Large intestine (tissue), 3 donors: ENCODE measurements around the gene CSTF2T. TPM values are rescaled to one million over a fixed set of nuclear protein-coding genes. Genes with fewer than 3 reads are reported as not detected.
"Not testable (repeated sequence)": the region's sequence is repeated elsewhere in the genome, so short reads cannot be mapped to it uniquely, and the experiment has no call there.

Experiments
- DNase-seq, 2 donors: peaks; one replicate each; pipeline versions ENCODE4 v3.0.0 to v3.0.0-alpha.2; 2013
- H3K27ac ChIP-seq: one replicate; pipeline ENCODE4 v1.5.1; 2013; ENCODE audit warnings: low read length
- H3K27me3 ChIP-seq: 2 replicates; pipeline ENCODE4 v1.6.1; 2013; ENCODE audit warnings: low read length; ENCODE audit not compliant: control insufficient read depth, insufficient read depth
- H3K36me3 ChIP-seq: 2 replicates; pipeline ENCODE4 v1.6.1; 2013; ENCODE audit warnings: low read length; ENCODE audit not compliant: control insufficient read depth, insufficient read depth
- H3K4me1 ChIP-seq: one replicate; pipeline ENCODE4 v1.6.1; 2013; ENCODE audit warnings: low read length; ENCODE audit not compliant: control insufficient read depth, insufficient read depth
- H3K4me3 ChIP-seq: one replicate; pipeline ENCODE4 v1.5.1; 2013; ENCODE audit warnings: low read length
- H3K9me3 ChIP-seq: one replicate; pipeline ENCODE4 v1.6.1; 2013; ENCODE audit warnings: mild to moderate bottlenecking, low read depth, low read length, moderate library complexity; ENCODE audit not compliant: control insufficient read depth
- WGBS: methylation state at CpG from one replicate; pipeline ENCODE4 v1.1.5; 2013; ENCODE audit warnings: low lambda C conversion rate; ENCODE audit not compliant: insufficient coverage; 5-methylcytosine and 5-hydroxymethylcytosine counted together
- polyA plus RNA-seq: library from polyadenylated mRNA; unstranded; fragments of 120-200 nt; gene quantifications from one replicate; pipeline ENCODE4 v1.2.1, GENCODE V29; 2013

Gene CSTF2T
- polyA plus RNA-seq, 1 donor, result 24.4 TPM

GRCh38 chr10:51700228-51700817, 928 bp upstream of the CSTF2T start:
- Histone ChIP-seq H3K9me3 (no peaks in the 10 kb centered on the region), H3K27ac (peak overlapping the region; percentile 90), H3K27me3 (no peaks in the 10 kb centered on the region), H3K36me3 (peaks cover 8% of the 10 kb centered on the region), H3K4me1 (peaks cover 15% of the 10 kb centered on the region), H3K4me3 (peak overlapping the region; percentile 91)
- DNase-seq, result peak; percentile 12 to 70
- WGBS, result 20% methylated on average over 2 of the region's 12 CpGs

GRCh38 chr10:51699145-51699474, 285 bp downstream of the CSTF2T start:
- Histone ChIP-seq H3K27ac (peak overlapping the region; percentile 90), H3K36me3 (peaks cover 8% of the 10 kb centered on the region), H3K9me3 (no peaks in the 10 kb centered on the region), H3K4me1 (peaks cover 15% of the 10 kb centered on the region), H3K4me3 (peak overlapping the region; percentile 91), H3K27me3 (no peaks in the 10 kb centered on the region)
- no peak for DNase-seq
- no CpG with 5 or more reads among the region's 14 CpGs for WGBS

- H3K36me3 ChIP-seq, result peaks cover 8% of the 10 kb centered on the region
- H3K4me3 ChIP-seq, result peak overlapping the region; percentile 91
- WGBS, result no CpG with 5 or more reads among the region's 8 CpGs
- H3K4me1 ChIP-seq, result peaks cover 15% of the 10 kb centered on the region
- no peaks in the 10 kb centered on the region for H3K9me3 ChIP-seq
- DNase-seq, result no peak
- H3K27ac ChIP-seq, result peak overlapping the region; percentile 90
- H3K27me3 ChIP-seq, result no peaks in the 10 kb centered on the region
These were observed 827 bp downstream of the CSTF2T start for GRCh38 chr10:51698473-51699063.

- no peak overlapping the region for H3K4me3 ChIP-seq
- peaks cover 8% of the 10 kb centered on the region for H3K36me3 ChIP-seq
- H3K27ac ChIP-seq, result no peak overlapping the region
- WGBS, result no CpG with 5 or more reads among the region's 1 CpG
- no peaks in the 10 kb centered on the region for H3K9me3 ChIP-seq
- peaks cover 15% of the 10 kb centered on the region for H3K4me1 ChIP-seq
- no peaks in the 10 kb centered on the region for H3K27me3 ChIP-seq
- no peak for DNase-seq
These were observed 3.1 kb downstream of the CSTF2T start for GRCh38 chr10:51696251-51696650.

- H3K27me3 ChIP-seq, result no peaks in the 10 kb centered on the region
- peaks cover 8% of the 10 kb centered on the region for H3K36me3 ChIP-seq
- no peaks in the 10 kb centered on the region for H3K9me3 ChIP-seq
- H3K4me3 ChIP-seq, result no peak overlapping the region
- H3K27ac ChIP-seq, result no peak overlapping the region
- WGBS, result 92% methylated on average over 4 of the region's 5 CpGs
- peaks cover 15% of the 10 kb centered on the region for H3K4me1 ChIP-seq
- no peak for DNase-seq
These were observed 5.2 kb downstream of the CSTF2T start for GRCh38 chr10:51694086-51694768.

GRCh38 chr10:51691135-51691534, 8.3 kb downstream of the CSTF2T start:
- no peaks in the 10 kb centered on the region for H3K9me3 ChIP-seq

GRCh38 chr10:51689536-51689935, 9.9 kb downstream of the CSTF2T start:
- Histone ChIP-seq H3K4me3 (no peak overlapping the region), H3K27me3 (no peaks in the 10 kb centered on the region)

More at GRCh38 chr10:51691135-51691534, 8.3 kb downstream of the CSTF2T start:
- no CpG with 5 or more reads among the region's 4 CpGs for WGBS
- Histone ChIP-seq H3K36me3 (no peaks in the 10 kb centered on the region), H3K4me3 (no peak overlapping the region), H3K27me3 (no peaks in the 10 kb centered on the region), H3K4me1 (no peaks in the 10 kb centered on the region), H3K27ac (no peak overlapping the region)
- DNase-seq, result peak in 1 of 2 donors; percentile 35

GRCh38 chr10:51688826-51689225, 10.6 kb downstream of the CSTF2T start:
- not testable (repeated sequence) for H3K4me3 ChIP-seq, DNase-seq, H3K9me3 ChIP-seq, H3K27me3 ChIP-seq, H3K36me3 ChIP-seq, H3K4me1 ChIP-seq, H3K27ac ChIP-seq
- no CpG with 5 or more reads among the region's 2 CpGs for whole genome bisulfite sequencing

More at GRCh38 chr10:51689536-51689935, 9.9 kb downstream of the CSTF2T start:
- Histone ChIP-seq H3K36me3 (no peaks in the 10 kb centered on the region), H3K9me3 (no peaks in the 10 kb centered on the region), H3K4me1 (no peaks in the 10 kb centered on the region), H3K27ac (no peak overlapping the region)
- WGBS, result 96% methylated on average over 3 of the region's 3 CpGs
- no peak for DNase-seq

GRCh38 chr10:51687296-51687695, 12.1 kb downstream of the CSTF2T start:
- H3K4me1 ChIP-seq, result no peaks in the 10 kb centered on the region
- no peaks in the 10 kb centered on the region for H3K27me3 ChIP-seq
- no peak overlapping the region for H3K4me3 ChIP-seq
- H3K9me3 ChIP-seq, result no peaks in the 10 kb centered on the region
- 80% methylated on average over 1 of the region's 1 CpG for WGBS
- no peak for DNase-seq
- no peaks in the 10 kb centered on the region for H3K36me3 ChIP-seq
- no peak overlapping the region for H3K27ac ChIP-seq

- H3K36me3 ChIP-seq, result no peaks in the 10 kb centered on the region
- H3K4me1 ChIP-seq, result no peaks in the 10 kb centered on the region
- no peak for DNase-seq
- no peak overlapping the region for H3K4me3 ChIP-seq
- no peak overlapping the region for H3K27ac ChIP-seq
- 82% methylated on average over 2 of the region's 2 CpGs for whole genome bisulfite sequencing
- H3K27me3 ChIP-seq, result no peaks in the 10 kb centered on the region
- no peaks in the 10 kb centered on the region for H3K9me3 ChIP-seq
These were observed 13.6 kb downstream of the CSTF2T start for GRCh38 chr10:51685768-51686167.
